SH-SY5Y (cell line): ENCODE results near the gene PARD6G.

ENCODE experiments used
- GATA2 ChIP-seq: IDR thresholded peaks from 2 replicates; pipeline ENCODE4 v1.6.1; 2011; ENCODE audit warnings: mild to moderate bottlenecking, low read depth, low read length
- GATA3 ChIP-seq: IDR thresholded peaks from 2 replicates; pipeline ENCODE4 v1.6.1; 2011; ENCODE audit warnings: low read depth, mild to moderate bottlenecking, low read length, moderate library complexity

GRCh38 chr18:80191907-80192652, 55.2 kb downstream of the PARD6G start:
- TF ChIP-seq GATA2 (no peak), GATA3 (no peak)
